ENCODE results near the gene TOPAZ1.

The TOPAZ1 gene

GRCh38 chr3:44248152-44248551 is 6.5 kb downstream of the TOPAZ1 start:
- DNase-seq: no peak
- no peak for TF ChIP-seq CTCF (IDR thresholded peaks at IDR 0.05)
- H3K4me3 Mint-ChIP-seq: no peak overlapping the region
- peaks cover 32% of the 10 kb centered on the region for H3K9me3 Mint-ChIP-seq
- no peaks in the 10 kb centered on the region for H3K36me3 Mint-ChIP-seq (ENCODE audit: low read depth)
- no peaks in the 10 kb centered on the region for H3K27me3 Mint-ChIP-seq (ENCODE audit: low read depth, poor library complexity)
- no peak overlapping the region for H3K27ac Mint-ChIP-seq
- no peaks in the 10 kb centered on the region for H3K4me1 Mint-ChIP-seq

GRCh38 chr3:44252332-44252959 is 10.8 kb downstream of the TOPAZ1 start:
- TF ChIP-seq CTCF (IDR thresholded peaks at IDR 0.05): no peak
- no peak overlapping the region for H3K4me3 Mint-ChIP-seq
- DNase-seq: no peak
- H3K9me3 Mint-ChIP-seq: peaks cover 20% of the 10 kb centered on the region
- no peaks in the 10 kb centered on the region for H3K4me1 Mint-ChIP-seq
- no peaks in the 10 kb centered on the region for H3K36me3 Mint-ChIP-seq (ENCODE audit: low read depth)
- H3K27me3 Mint-ChIP-seq (ENCODE audit: low read depth, poor library complexity): peaks cover 5% of the 10 kb centered on the region
- H3K27ac Mint-ChIP-seq: no peak overlapping the region

GRCh38 chr3:44259404-44259803 is 17.7 kb downstream of the TOPAZ1 start:
- H3K27me3 Mint-ChIP-seq (ENCODE audit: low read depth, poor library complexity): peaks cover 10% of the 10 kb centered on the region
- TF ChIP-seq CTCF (IDR thresholded peaks at IDR 0.05): no peak
- peaks cover 11% of the 10 kb centered on the region for H3K9me3 Mint-ChIP-seq
- DNase-seq: no peak
- no peaks in the 10 kb centered on the region for H3K36me3 Mint-ChIP-seq (ENCODE audit: low read depth)
- no peaks in the 10 kb centered on the region for H3K4me1 Mint-ChIP-seq
- H3K4me3 Mint-ChIP-seq: no peak overlapping the region
- no peak overlapping the region for H3K27ac Mint-ChIP-seq

- Mint-ChIP-seq H3K27ac (no peak overlapping the region), H3K9me3 (peaks cover 11% of the 10 kb centered on the region), H3K27me3 (ENCODE audit: low read depth, poor library complexity) (peaks cover 4% of the 10 kb centered on the region), H3K4me1 (no peaks in the 10 kb centered on the region), H3K4me3 (no peak overlapping the region), H3K36me3 (ENCODE audit: low read depth) (no peaks in the 10 kb centered on the region)
- no peak for DNase-seq
- TF ChIP-seq CTCF (IDR thresholded peaks at IDR 0.05): no peak
Measured at GRCh38 chr3:44264146-44264545, 22.5 kb downstream of the TOPAZ1 start.

- no peaks in the 10 kb centered on the region for H3K4me1 Mint-ChIP-seq
- no peak for DNase-seq
- peaks cover 10% of the 10 kb centered on the region for H3K9me3 Mint-ChIP-seq
- no peak overlapping the region for H3K4me3 Mint-ChIP-seq
- peak overlapping the region; percentile 6 for H3K27ac Mint-ChIP-seq
- H3K36me3 Mint-ChIP-seq (ENCODE audit: low read depth): no peaks in the 10 kb centered on the region
- no peak for TF ChIP-seq CTCF (IDR thresholded peaks at IDR 0.05)
- peaks cover 4% of the 10 kb centered on the region for H3K27me3 Mint-ChIP-seq (ENCODE audit: low read depth, poor library complexity)
Measured at GRCh38 chr3:44265815-44266214, 24.1 kb downstream of the TOPAZ1 start.

- no peak overlapping the region for H3K4me3 Mint-ChIP-seq
- DNase-seq: no peak
- no peak for TF ChIP-seq CTCF (IDR thresholded peaks at IDR 0.05)
- H3K27ac Mint-ChIP-seq: no peak overlapping the region
- no peaks in the 10 kb centered on the region for H3K4me1 Mint-ChIP-seq
- no peaks in the 10 kb centered on the region for H3K27me3 Mint-ChIP-seq (ENCODE audit: low read depth, poor library complexity)
- H3K9me3 Mint-ChIP-seq: peaks cover 4% of the 10 kb centered on the region
- H3K36me3 Mint-ChIP-seq (ENCODE audit: low read depth): no peaks in the 10 kb centered on the region
Measured at GRCh38 chr3:44272191-44272590, 30.5 kb downstream of the TOPAZ1 start.

All from nephron progenitor cell (in vitro differentiated cells).